Cardiac fibroblast (primary cell): ENCODE data around the gene SPN.
"Not testable (repeated sequence)": the region's sequence is repeated elsewhere in the genome, so short reads cannot be mapped to it uniquely, and the experiment has no call there.

Source experiments
- DNase-seq, 2 donors: peaks; one replicate each; pipeline versions ENCODE4 v3.0.0 to v3.0.0-alpha.2; 2010; ENCODE audit warnings: low read depth in 2 of 2
- H3K4me3 ChIP-seq, 2 donors: replicated peaks in 1 of 2; 1 replicate in 1 of 2; 2 replicates in 1 of 2; pipeline ENCODE4 v1.5.1; 2011; ENCODE audit warnings: low read depth in 2 of 2, low read length in 2 of 2, mild to moderate bottlenecking in 2 of 2, moderate library complexity in 1 of 2
- CTCF ChIP-seq: IDR thresholded peaks from one replicate; pipeline ENCODE4 v1.5.1; 2011; ENCODE audit warnings: low read depth, mild to moderate bottlenecking, low read length, inconsistent platforms

SPN gene

GRCh38 chr16:29663016-29663806 is at the start of gene SPN:
TSS of gene SPN (plus strand) at chr16:29663247. CDS start at chr16:29663729, 482 bp downstream.
- no peak for DNase-seq
- H3K4me3 ChIP-seq: no peak within 1 kb of the TSS
- no peak for TF ChIP-seq CTCF

- H3K4me3 ChIP-seq: peak overlapping the region; percentile 62 to 75
- DNase-seq: peak; percentile 81 to 82
These were observed 49.6 kb upstream of the SPN start for GRCh38 chr16:29613307-29614057.

GRCh38 chr16:29614691-29615314 is 48.2 kb upstream of the SPN start:
- H3K4me3 ChIP-seq: not testable (repeated sequence)
- DNase-seq: peak in 1 of 2 donors; percentile 29

- not testable (repeated sequence) for H3K4me3 ChIP-seq, DNase-seq
These were observed 46.9 kb upstream of the SPN start for GRCh38 chr16:29616127-29616526.

GRCh38 chr16:29620591-29620990 is 42.5 kb upstream of the SPN start:
- DNase-seq: not testable (repeated sequence)

GRCh38 chr16:29622738-29623137 is 40.3 kb upstream of the SPN start:
- DNase-seq, H3K4me3 ChIP-seq: not testable (repeated sequence)

More at GRCh38 chr16:29620591-29620990, 42.5 kb upstream of the SPN start:
- not testable (repeated sequence) for H3K4me3 ChIP-seq

- not testable (repeated sequence) for DNase-seq, H3K4me3 ChIP-seq
These were observed 39.8 kb upstream of the SPN start for GRCh38 chr16:29623253-29623652.

GRCh38 chr16:29625114-29625513 is 37.9 kb upstream of the SPN start:
- H3K4me3 ChIP-seq, DNase-seq: not testable (repeated sequence)

- not testable (repeated sequence) for DNase-seq, H3K4me3 ChIP-seq
These were observed 36.2 kb upstream of the SPN start for GRCh38 chr16:29626778-29627331.

- not testable (repeated sequence) for DNase-seq, H3K4me3 ChIP-seq
These were observed 35.4 kb upstream of the SPN start for GRCh38 chr16:29627661-29628075.

GRCh38 chr16:29628707-29629106 is 34.3 kb upstream of the SPN start:
- not testable (repeated sequence) for DNase-seq

GRCh38 chr16:29629318-29629717 is 33.7 kb upstream of the SPN start:
- not testable (repeated sequence) for H3K4me3 ChIP-seq, DNase-seq

More at GRCh38 chr16:29628707-29629106, 34.3 kb upstream of the SPN start:
- H3K4me3 ChIP-seq: not testable (repeated sequence)

- not testable (repeated sequence) for DNase-seq, H3K4me3 ChIP-seq
These were observed 31.4 kb upstream of the SPN start for GRCh38 chr16:29631658-29632057.

GRCh38 chr16:29635902-29636301 is 27.1 kb upstream of the SPN start:
- H3K4me3 ChIP-seq, DNase-seq: not testable (repeated sequence)

- not testable (repeated sequence) for H3K4me3 ChIP-seq, DNase-seq
These were observed 26.7 kb upstream of the SPN start for GRCh38 chr16:29636368-29636767.

GRCh38 chr16:29638751-29639150 is 24.3 kb upstream of the SPN start:
- not testable (repeated sequence) for H3K4me3 ChIP-seq, DNase-seq
